ENCODE data around the gene HDAC4.
"Not testable (repeated sequence)": the region's sequence is repeated elsewhere in the genome, so short reads cannot be mapped to it uniquely, and the experiment has no call there.

HDAC4 gene

DNA sequence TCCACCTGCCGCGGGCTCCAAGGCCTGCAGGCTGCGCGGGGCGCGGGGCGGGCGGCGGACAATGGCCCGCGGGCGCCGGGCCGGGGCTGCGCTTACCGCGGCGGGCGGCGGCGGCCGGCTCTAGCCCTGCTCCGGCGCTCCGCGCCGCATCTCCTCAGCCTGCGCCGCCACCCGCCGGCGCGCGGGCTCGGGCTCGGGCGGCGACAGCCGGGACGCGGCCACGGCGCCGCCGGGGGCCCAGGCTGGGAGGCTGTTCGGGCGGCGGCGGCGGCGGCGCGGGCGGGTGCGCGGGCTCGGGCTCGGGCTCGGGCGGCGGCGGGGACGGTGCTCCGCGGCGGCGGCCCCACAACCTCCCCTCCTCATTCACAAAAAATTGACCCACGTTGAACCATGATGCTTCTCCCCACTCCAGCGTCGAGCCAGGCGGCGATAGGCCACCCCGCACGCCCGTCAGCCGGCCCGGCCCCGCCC lies at the start of gene HDAC4:
Gene HDAC4, minus strand, starts transcription at position 425 of the 471 bp plus-strand sequence. CDS start 48,321 bp downstream, outside the sequence.
- H3K4me1 ChIP-seq (ENCODE audit: control insufficient read depth in 2 of 2, insufficient read depth in 2 of 2, low read length in 2 of 2): peaks cover 8 to 15% of the 10 kb centered on the region in 2 donors
- no peaks in the 10 kb centered on the region for H3K36me3 ChIP-seq (ENCODE audit: control insufficient read depth in 2 of 2, insufficient read depth in 2 of 2, low read length in 2 of 2)
- H3K9me3 ChIP-seq (ENCODE audit: control insufficient read depth in 2 of 2, low read length in 2 of 2): no peaks in the 10 kb centered on the region
- peak within 1 kb of the TSS; percentile 98 to 100 for H3K27ac ChIP-seq (ENCODE audit: low read depth in 2 of 2, low read length in 2 of 2)
- H3K27me3 ChIP-seq (ENCODE audit: control insufficient read depth in 2 of 2, insufficient read depth in 2 of 2, low read length in 2 of 2): no peaks in the 10 kb centered on the region
- H3K9ac ChIP-seq (ENCODE audit: low read depth in 1 of 2, low read length in 2 of 2): peak within 1 kb of the TSS; percentile 93 to 100
- peak within 1 kb of the TSS; percentile 84 to 92 for H3K4me3 ChIP-seq (ENCODE audit: low read length in 2 of 2)

DNA sequence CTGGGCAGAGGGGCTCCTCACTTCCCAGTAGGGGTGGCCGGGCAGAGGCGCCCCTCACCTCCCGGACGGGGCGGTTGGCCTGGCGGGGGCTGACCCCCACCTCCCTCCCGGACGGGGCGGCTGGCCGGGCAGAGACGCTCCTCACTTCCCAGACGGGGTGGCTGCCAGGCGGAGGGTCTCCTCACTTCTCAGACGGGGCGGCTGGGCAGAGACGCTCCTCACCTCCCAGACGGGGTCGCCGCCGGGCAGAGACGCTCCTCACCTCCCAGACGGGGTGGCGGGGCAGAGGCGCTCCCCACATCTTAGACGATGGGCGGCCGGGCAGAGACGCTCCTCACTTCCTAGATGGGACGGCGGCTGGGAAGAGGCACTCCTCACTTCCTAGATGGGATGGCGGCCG lies 48.6 kb upstream of the HDAC4 start:
- H3K4me1 ChIP-seq (ENCODE audit: control insufficient read depth in 2 of 2, insufficient read depth in 2 of 2, low read length in 2 of 2); H3K36me3 ChIP-seq (ENCODE audit: control insufficient read depth in 2 of 2, insufficient read depth in 2 of 2, low read length in 2 of 2); H3K4me3 ChIP-seq (ENCODE audit: low read length in 2 of 2); H3K9ac ChIP-seq (ENCODE audit: low read depth in 1 of 2, low read length in 2 of 2); H3K27ac ChIP-seq (ENCODE audit: low read depth in 2 of 2, low read length in 2 of 2); H3K27me3 ChIP-seq (ENCODE audit: control insufficient read depth in 2 of 2, insufficient read depth in 2 of 2, low read length in 2 of 2); H3K9me3 ChIP-seq (ENCODE audit: control insufficient read depth in 2 of 2, low read length in 2 of 2): not testable (repeated sequence)

DNA sequence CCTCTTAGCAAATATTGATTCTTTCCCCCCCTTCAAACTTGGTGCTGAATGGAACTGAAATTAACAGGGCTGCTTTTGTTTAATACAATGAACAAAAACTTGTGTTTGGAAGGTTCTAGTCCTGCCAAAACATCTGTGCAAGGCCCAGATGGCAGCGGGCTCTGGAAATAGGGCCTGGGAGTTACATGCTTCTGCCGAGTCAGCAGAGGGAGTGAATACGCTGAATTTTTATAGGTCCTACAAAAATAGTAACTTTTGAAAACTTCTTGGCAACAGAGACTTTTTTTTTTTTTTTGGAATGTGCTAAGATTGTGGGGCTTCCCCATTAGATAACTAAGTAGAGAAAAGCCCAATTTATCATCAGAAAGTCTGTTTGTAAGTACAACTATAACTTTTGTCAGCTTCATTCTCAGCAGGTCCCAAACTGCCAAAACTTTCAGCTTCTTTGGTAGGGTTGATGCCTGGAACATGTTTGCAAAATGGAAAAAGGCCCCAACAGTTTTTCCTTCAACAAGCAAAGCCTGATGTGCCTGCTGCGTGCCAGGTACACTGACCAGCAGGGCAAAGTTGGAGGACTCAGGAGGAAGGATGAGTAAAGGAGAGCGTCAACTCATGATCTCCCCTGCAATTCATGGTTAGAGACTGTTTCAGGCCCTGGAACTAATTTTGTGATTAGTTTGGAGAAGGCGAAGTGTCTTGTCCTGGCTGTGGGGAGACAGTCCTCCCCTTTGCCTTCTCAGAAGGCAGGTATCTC lies 45.1 kb upstream of the HDAC4 start:
- no peaks in the 10 kb centered on the region for H3K36me3 ChIP-seq (ENCODE audit: control insufficient read depth in 2 of 2, insufficient read depth in 2 of 2, low read length in 2 of 2)
- H3K4me1 ChIP-seq (ENCODE audit: control insufficient read depth in 2 of 2, insufficient read depth in 2 of 2, low read length in 2 of 2): peaks cover 3 to 4% of the 10 kb centered on the region in 2 donors
- H3K27ac ChIP-seq (ENCODE audit: low read depth in 2 of 2, low read length in 2 of 2): no peak overlapping the region
- H3K9me3 ChIP-seq (ENCODE audit: control insufficient read depth in 2 of 2, low read length in 2 of 2): no peaks in the 10 kb centered on the region
- H3K9ac ChIP-seq (ENCODE audit: low read depth in 1 of 2, low read length in 2 of 2): no peak overlapping the region
- H3K27me3 ChIP-seq (ENCODE audit: control insufficient read depth in 2 of 2, insufficient read depth in 2 of 2, low read length in 2 of 2): peaks cover 2 to 13% of the 10 kb centered on the region in 2 donors
- no peak overlapping the region for H3K4me3 ChIP-seq (ENCODE audit: low read length in 2 of 2)

DNA sequence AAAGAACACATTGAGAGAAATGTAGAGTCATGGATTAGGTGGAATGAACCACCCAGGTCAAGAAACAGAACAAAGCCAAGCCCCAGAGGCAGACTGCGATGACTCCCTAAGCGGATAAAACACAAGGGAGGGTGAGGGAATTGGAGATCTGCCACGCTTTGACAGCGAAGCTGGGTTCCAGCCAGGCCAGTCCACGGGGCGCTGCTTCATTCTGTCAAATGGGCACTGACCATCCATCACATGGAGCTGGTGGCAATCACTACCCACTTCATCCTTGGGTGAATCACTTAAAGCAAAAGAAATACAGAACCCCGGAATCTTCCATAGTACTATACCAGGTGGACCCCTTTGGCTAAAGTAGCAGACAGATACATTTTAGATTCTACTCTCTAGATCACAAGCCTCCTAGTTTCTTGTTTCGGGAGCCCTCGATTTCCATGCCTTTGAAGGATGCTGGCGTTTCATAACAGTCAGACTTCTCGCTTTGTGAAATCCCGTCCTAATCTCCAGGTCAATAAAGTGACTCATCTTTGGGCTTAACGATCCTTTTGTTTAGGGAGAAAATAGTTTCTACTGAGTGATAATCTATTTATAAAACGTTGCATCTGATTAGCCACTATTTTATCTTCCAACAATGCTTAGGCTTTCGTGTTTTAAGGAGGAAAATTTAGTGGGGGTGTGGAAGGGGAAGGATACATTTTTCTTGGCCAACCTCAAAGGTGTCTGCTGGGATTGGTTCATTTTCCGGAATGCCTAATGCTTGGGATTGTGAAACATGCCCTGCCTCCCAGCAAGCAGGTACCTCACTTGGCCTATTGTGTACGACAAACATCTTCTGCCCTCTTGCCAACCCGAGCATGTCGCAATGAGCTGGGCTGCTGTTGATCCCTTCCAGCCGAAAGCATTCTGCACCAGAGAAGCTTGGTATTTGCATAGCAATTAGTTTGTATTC lies 44.1 kb upstream of the HDAC4 start:
- Histone ChIP-seq H3K9ac (ENCODE audit: low read depth in 1 of 2, low read length in 2 of 2) (no peak overlapping the region), H3K9me3 (ENCODE audit: control insufficient read depth in 2 of 2, low read length in 2 of 2) (no peaks in the 10 kb centered on the region), H3K4me3 (ENCODE audit: low read length in 2 of 2) (no peak overlapping the region), H3K36me3 (ENCODE audit: control insufficient read depth in 2 of 2, insufficient read depth in 2 of 2, low read length in 2 of 2) (no peaks in the 10 kb centered on the region), H3K27ac (ENCODE audit: low read depth in 2 of 2, low read length in 2 of 2) (no peak overlapping the region), H3K27me3 (ENCODE audit: control insufficient read depth in 2 of 2, insufficient read depth in 2 of 2, low read length in 2 of 2) (peaks cover 4 to 22% of the 10 kb centered on the region in 2 donors), H3K4me1 (ENCODE audit: control insufficient read depth in 2 of 2, insufficient read depth in 2 of 2, low read length in 2 of 2) (peaks cover 4 to 5% of the 10 kb centered on the region in 2 donors)

DNA sequence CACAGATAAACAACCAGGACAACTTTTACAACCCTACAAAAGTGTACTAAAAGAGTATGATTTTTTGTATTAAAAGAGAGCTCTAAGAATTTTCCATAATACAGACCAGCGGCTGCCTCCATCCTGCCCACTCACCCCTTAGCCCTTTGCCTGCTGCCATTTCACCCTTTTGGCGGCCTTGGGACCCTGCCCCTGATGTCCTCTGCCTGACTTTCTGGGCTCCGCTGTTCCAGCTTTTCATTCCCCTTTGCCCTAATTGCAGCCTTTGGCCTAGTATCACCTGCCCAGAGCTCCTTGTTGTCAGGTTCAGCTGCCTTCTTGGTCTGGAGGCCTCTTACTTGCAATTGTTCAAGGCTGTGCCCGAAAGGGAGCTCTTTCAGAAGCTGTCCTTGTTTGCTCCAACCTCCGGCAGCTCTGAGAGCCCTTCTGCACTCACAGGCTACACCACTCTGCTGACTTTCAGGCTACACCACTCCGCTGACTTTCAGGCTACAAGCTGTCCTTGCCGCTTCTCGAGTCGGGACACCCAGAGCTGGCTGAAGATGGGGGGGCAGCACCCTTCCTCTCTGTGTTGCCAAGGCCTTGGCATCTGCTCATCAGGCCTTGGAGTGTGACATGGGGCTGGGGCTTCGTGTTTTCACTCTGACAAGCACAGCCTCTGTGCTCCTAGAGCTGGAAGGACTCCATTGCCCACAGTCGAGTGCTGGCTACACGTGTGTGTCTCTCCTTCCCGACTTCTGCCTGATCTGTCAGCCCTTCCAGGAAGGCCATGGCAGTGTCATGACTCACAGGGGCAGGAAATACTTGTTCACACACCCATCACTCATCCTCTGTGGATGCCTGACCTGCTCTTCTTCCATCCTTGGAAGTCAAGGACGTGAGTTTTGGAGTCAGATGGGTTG lies 43.1 kb upstream of the HDAC4 start:
- Histone ChIP-seq H3K36me3 (ENCODE audit: control insufficient read depth in 2 of 2, insufficient read depth in 2 of 2, low read length in 2 of 2) (no peaks in the 10 kb centered on the region), H3K4me1 (ENCODE audit: control insufficient read depth in 2 of 2, insufficient read depth in 2 of 2, low read length in 2 of 2) (peaks cover 4 to 5% of the 10 kb centered on the region in 2 donors), H3K9ac (ENCODE audit: low read depth in 1 of 2, low read length in 2 of 2) (no peak overlapping the region), H3K9me3 (ENCODE audit: control insufficient read depth in 2 of 2, low read length in 2 of 2) (no peaks in the 10 kb centered on the region), H3K4me3 (ENCODE audit: low read length in 2 of 2) (no peak overlapping the region), H3K27me3 (ENCODE audit: control insufficient read depth in 2 of 2, insufficient read depth in 2 of 2, low read length in 2 of 2) (peaks cover 4 to 29% of the 10 kb centered on the region in 2 donors), H3K27ac (ENCODE audit: low read depth in 2 of 2, low read length in 2 of 2) (no peak overlapping the region)

DNA sequence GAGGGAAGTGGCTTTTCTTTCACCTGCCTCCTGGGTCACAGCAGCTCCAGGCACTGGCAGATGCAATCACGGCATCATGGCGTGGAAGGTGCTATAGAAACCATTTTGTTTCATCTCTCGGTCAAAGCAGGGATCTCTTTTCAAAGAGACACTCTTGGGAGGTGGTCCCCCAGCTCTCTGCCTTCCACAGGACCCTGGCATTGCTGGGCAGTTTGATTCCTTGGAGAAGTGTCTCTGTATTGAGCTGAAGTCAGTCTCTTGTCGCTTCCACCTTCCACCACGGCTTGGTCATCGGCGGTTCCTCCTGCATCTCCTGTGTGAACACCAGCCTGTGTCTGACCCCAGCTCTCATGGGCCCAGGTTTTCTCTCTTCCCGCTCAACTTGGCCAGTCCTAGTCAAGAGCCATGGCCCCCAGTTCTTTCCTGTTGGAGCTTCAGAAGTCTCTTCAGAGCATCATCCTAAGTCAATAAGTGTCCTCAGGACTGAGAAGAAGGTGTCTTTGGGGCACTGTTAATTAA lies 42.3 kb upstream of the HDAC4 start:
- H3K27me3 ChIP-seq (ENCODE audit: control insufficient read depth in 2 of 2, insufficient read depth in 2 of 2, low read length in 2 of 2): peaks cover 4 to 29% of the 10 kb centered on the region in 2 donors
- H3K36me3 ChIP-seq (ENCODE audit: control insufficient read depth in 2 of 2, insufficient read depth in 2 of 2, low read length in 2 of 2): no peaks in the 10 kb centered on the region
- H3K4me1 ChIP-seq (ENCODE audit: control insufficient read depth in 2 of 2, insufficient read depth in 2 of 2, low read length in 2 of 2): peaks cover 4 to 5% of the 10 kb centered on the region in 2 donors
- H3K27ac ChIP-seq (ENCODE audit: low read depth in 2 of 2, low read length in 2 of 2): no peak overlapping the region
- H3K9ac ChIP-seq (ENCODE audit: low read depth in 1 of 2, low read length in 2 of 2): no peak overlapping the region
- H3K4me3 ChIP-seq (ENCODE audit: low read length in 2 of 2): no peak overlapping the region
- H3K9me3 ChIP-seq (ENCODE audit: control insufficient read depth in 2 of 2, low read length in 2 of 2): no peaks in the 10 kb centered on the region

DNA sequence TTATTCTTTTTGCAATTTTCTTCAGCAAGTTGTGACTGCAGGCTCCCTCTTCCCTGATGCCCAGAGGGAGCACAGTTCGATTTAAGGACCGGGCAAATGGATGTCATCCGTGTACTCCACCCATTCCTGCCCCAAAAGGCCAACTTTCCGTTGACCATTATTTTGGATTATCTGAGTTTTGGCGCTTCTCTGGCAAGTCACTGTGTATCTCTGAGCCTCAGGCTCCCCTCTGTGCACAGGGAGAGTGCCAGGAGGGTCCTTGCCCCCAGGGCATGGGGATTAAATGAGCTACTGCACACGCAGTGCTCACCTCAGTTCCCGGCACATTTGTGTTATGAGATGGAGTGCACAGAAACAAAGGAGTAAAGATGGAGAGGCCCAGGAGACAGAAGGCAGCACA lies 41.4 kb upstream of the HDAC4 start:
- H3K4me3 ChIP-seq (ENCODE audit: low read length in 2 of 2): no peak overlapping the region
- peaks cover 4 to 5% of the 10 kb centered on the region in 2 donors for H3K4me1 ChIP-seq (ENCODE audit: control insufficient read depth in 2 of 2, insufficient read depth in 2 of 2, low read length in 2 of 2)
- H3K27me3 ChIP-seq (ENCODE audit: control insufficient read depth in 2 of 2, insufficient read depth in 2 of 2, low read length in 2 of 2): peaks cover 4 to 29% of the 10 kb centered on the region in 2 donors
- no peaks in the 10 kb centered on the region for H3K36me3 ChIP-seq (ENCODE audit: control insufficient read depth in 2 of 2, insufficient read depth in 2 of 2, low read length in 2 of 2)
- no peaks in the 10 kb centered on the region for H3K9me3 ChIP-seq (ENCODE audit: control insufficient read depth in 2 of 2, low read length in 2 of 2)
- H3K27ac ChIP-seq (ENCODE audit: low read depth in 2 of 2, low read length in 2 of 2): no peak overlapping the region
- H3K9ac ChIP-seq (ENCODE audit: low read depth in 1 of 2, low read length in 2 of 2): no peak overlapping the region

DNA sequence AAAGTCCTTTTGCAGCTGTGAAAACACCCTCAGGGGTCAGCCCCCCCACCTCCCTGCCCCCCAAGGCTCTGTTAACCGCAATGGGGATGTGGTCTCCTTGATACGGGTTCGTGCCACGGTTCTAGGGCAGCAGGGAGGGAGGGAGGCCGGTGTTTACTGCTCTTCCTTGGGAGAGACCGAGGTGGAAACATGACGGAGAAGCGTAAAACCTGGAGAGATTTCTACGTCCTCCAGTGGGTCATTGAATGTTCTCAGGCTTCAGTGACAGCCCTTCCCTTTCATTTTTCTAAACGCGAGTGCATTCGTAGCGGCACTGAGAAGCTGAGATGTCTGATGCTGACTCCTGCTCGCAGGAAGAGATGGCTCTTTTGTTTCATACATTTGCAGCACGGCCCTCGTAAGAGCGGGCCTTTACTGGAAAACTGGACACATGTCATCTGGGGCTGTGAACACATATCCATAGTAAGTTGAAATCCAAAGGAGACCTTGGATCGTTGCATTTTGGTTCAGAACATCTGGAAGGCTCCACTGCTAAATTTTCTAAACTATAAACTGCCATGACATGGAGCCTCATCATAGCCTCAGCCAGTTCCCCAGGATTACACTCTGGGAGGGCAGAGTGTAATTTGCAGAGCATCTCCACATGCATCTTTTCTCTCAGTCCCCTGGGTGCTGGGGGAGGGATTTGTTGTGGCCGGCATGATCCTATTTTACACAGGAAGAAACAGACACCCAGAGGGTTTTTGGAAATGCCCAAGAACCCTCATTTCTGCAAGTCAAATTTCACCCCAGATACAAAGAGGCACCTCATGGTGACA lies 40.6 kb upstream of the HDAC4 start:
- Histone ChIP-seq H3K4me3 (ENCODE audit: low read length in 2 of 2) (peak overlapping the region in 1 of 2 donors; percentile 48), H3K27ac (ENCODE audit: low read depth in 2 of 2, low read length in 2 of 2) (no peak overlapping the region), H3K9ac (ENCODE audit: low read depth in 1 of 2, low read length in 2 of 2) (no peak overlapping the region), H3K36me3 (ENCODE audit: control insufficient read depth in 2 of 2, insufficient read depth in 2 of 2, low read length in 2 of 2) (no peaks in the 10 kb centered on the region), H3K4me1 (ENCODE audit: control insufficient read depth in 2 of 2, insufficient read depth in 2 of 2, low read length in 2 of 2) (peaks cover 4 to 5% of the 10 kb centered on the region in 2 donors), H3K9me3 (ENCODE audit: control insufficient read depth in 2 of 2, low read length in 2 of 2) (no peaks in the 10 kb centered on the region), H3K27me3 (ENCODE audit: control insufficient read depth in 2 of 2, insufficient read depth in 2 of 2, low read length in 2 of 2) (peaks cover 4 to 29% of the 10 kb centered on the region in 2 donors)

DNA sequence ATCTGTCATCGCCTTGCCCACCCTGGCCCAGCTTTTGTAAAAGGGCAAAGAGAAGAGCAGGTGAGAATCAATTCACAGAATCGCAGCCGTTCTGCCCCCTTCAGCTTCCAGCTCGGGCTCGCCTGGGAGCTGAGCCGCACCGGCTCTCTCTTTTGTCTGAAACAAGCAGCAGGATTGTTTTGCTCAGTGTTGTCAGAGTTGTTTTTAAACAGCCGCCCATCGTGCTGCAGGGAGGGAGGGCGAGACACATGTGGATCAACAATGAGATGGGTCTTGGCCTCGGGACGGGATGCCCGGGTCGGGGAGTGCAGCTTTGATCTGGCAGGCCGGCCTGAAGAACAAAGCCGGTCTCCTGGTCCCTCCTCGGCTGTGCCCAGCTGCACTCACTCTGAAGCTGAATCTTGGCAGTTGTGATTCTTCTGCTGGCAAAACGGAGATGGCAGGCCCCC lies 39.7 kb upstream of the HDAC4 start:
- peaks cover 0 to 5% of the 10 kb centered on the region in 2 donors for H3K4me1 ChIP-seq (ENCODE audit: control insufficient read depth in 2 of 2, insufficient read depth in 2 of 2, low read length in 2 of 2)
- no peak overlapping the region for H3K27ac ChIP-seq (ENCODE audit: low read depth in 2 of 2, low read length in 2 of 2)
- H3K36me3 ChIP-seq (ENCODE audit: control insufficient read depth in 2 of 2, insufficient read depth in 2 of 2, low read length in 2 of 2): no peaks in the 10 kb centered on the region
- H3K4me3 ChIP-seq (ENCODE audit: low read length in 2 of 2): no peak overlapping the region
- H3K9ac ChIP-seq (ENCODE audit: low read depth in 1 of 2, low read length in 2 of 2): no peak overlapping the region
- H3K27me3 ChIP-seq (ENCODE audit: control insufficient read depth in 2 of 2, insufficient read depth in 2 of 2, low read length in 2 of 2): peaks cover 4 to 32% of the 10 kb centered on the region in 2 donors
- no peaks in the 10 kb centered on the region for H3K9me3 ChIP-seq (ENCODE audit: control insufficient read depth in 2 of 2, low read length in 2 of 2)
